NB4 (cell line): ENCODE results near the gene NUP62.
A peak's percentile ranks its signal among the peaks of the same experiment; 100 is the strongest.

ENCODE experiments used
- DNase-seq: peaks from one replicate; pipeline ENCODE4 v3.0.0; 2010; ENCODE audit warnings: low read depth
- H3K4me3 ChIP-seq: one replicate; pipeline ENCODE4 v1.5.1; 2011; ENCODE audit warnings: mild to moderate bottlenecking, low read depth, low read length, moderate library complexity
- CTCF ChIP-seq: IDR thresholded peaks from one replicate; pipeline ENCODE4 v1.5.1; 2012; ENCODE audit warnings: low read depth, low read length
- MAX ChIP-seq: IDR thresholded peaks from 2 replicates; pipeline ENCODE4 v1.6.1; 2011; ENCODE audit warnings: low read depth, low read length
- MYC ChIP-seq: IDR thresholded peaks from 2 replicates; pipeline ENCODE4 v1.6.1; 2011; ENCODE audit warnings: low read depth, low read length
- POLR2A ChIP-seq: IDR thresholded peaks from 2 replicates; pipeline ENCODE4 v1.6.1; 2011; ENCODE audit warnings: mild to moderate bottlenecking; ENCODE audit not compliant: insufficient read length; ENCODE audit errors: extremely low read depth

Gene NUP62

GRCh38 chr19:49878744-49879070 is 50.6 kb downstream of the NUP62 start:
- H3K4me3 ChIP-seq = peak overlapping the region; percentile 85

GRCh38 chr19:49877879-49878743 is 51.2 kb downstream of the NUP62 start:
- DNase-seq = peak; percentile 95
- peak overlapping the region; percentile 85 for H3K4me3 ChIP-seq
- TF ChIP-seq MYC (no peak), CTCF (no peak), POLR2A (peak; percentile 6), MAX (no peak)

More at GRCh38 chr19:49878744-49879070, 50.6 kb downstream of the NUP62 start:
- TF ChIP-seq POLR2A (no peak), MAX (no peak), CTCF (no peak), MYC (no peak)
- DNase-seq = no peak

- TF ChIP-seq MAX = peak; percentile 100
- no peak for TF ChIP-seq CTCF
- TF ChIP-seq MYC = peak; percentile 95
- TF ChIP-seq POLR2A = peak; percentile 62
- H3K4me3 ChIP-seq = peak within 1 kb of the TSS; percentile 93
- DNase-seq = peak; percentile 99
These were observed 52.1 kb downstream of the NUP62 start, which contains the start of the genes AKT1S1 and TBC1D17 for GRCh38 chr19:49877020-49877878. Gene AKT1S1, minus strand, starts transcription at chr19:49877355. Its CDS starts 4,060 bp downstream, at chr19:49873295. Gene TBC1D17, plus strand, starts transcription at chr19:49877702. Its CDS starts 22 bp downstream, at chr19:49877724.

GRCh38 chr19:49876422-49877019 is 52.8 kb downstream of the NUP62 start:
- peak overlapping the region; percentile 93 for H3K4me3 ChIP-seq
- TF ChIP-seq MYC (peak; percentile 92), MAX (peak; percentile 86), CTCF (no peak)
- peak; percentile 99 for DNase-seq

GRCh38 chr19:49875857-49876421 is 53.4 kb downstream of the NUP62 start:
- DNase-seq = peak; percentile 64
- TF ChIP-seq POLR2A (peak; percentile 43), CTCF (no peak)
- peak overlapping the region; percentile 93 for H3K4me3 ChIP-seq
